K562 (cell line): ENCODE measurements around the gene DNAJC6. TPM values are rescaled to one million over a fixed set of nuclear protein-coding genes. Genes with fewer than 3 reads are reported as not detected.

ENCODE experiments used
- ATF7 ChIP-seq: fragments of 450-650 bp; IDR thresholded peaks from 2 replicates; pipeline ENCODE4 v1.7.1; 2014; ENCODE audit warnings: mild to moderate bottlenecking, moderate library complexity
- DNMT1 ChIP-seq: fragments of 450-650 bp; IDR thresholded peaks from 2 replicates; pipeline ENCODE4 v1.6.1; 2016; ENCODE audit warnings: antibody characterized with exemption, mild to moderate bottlenecking
- ETV6 ChIP-seq, 3 experiments: fragments of 150-350 bp in 1 of 3; sonication (generic) in 1 of 3; formaldehyde crosslinking in 1 of 3; IDR thresholded peaks; 2 replicates each; pipeline versions ENCODE4 v1.6.1 to v1.8.0; 2014 to 2022; ENCODE audit warnings: borderline replicate concordance in 2 of 3, low read depth in 2 of 3, antibody characterized with exemption in 1 of 3, low read length in 1 of 3, mild to moderate bottlenecking in 1 of 3, missing genetic modification reagents in 1 of 3
- GTF2E2 ChIP-seq: fragments of 200-800 bp; sonication (Bioruptor generic); IDR thresholded peaks from 2 replicates; pipeline ENCODE4 v1.6.1; 2016; ENCODE audit warnings: missing genetic modification characterization, missing compliant biosample characterization
- MBD1 ChIP-seq: fragments of 250-450 bp; sonication (Bioruptor Pico); IDR thresholded peaks from 2 replicates; pipeline ENCODE4 v1.8.0; 2022; ENCODE audit warnings: inconsistent platforms
- MBD2 ChIP-seq: sonication (generic); IDR thresholded peaks from 2 replicates; pipeline ENCODE4 v1.6.1; 2016; ENCODE audit warnings: low read depth, borderline replicate concordance
- PURB ChIP-seq: sonication (generic); formaldehyde crosslinking; IDR thresholded peaks from 2 replicates; pipeline ENCODE4 v1.9.0; 2021; ENCODE audit warnings: low read depth, mild to moderate bottlenecking, missing genetic modification reagents
- TEAD2 ChIP-seq: fragments of 450-650 bp; IDR thresholded peaks from 2 replicates; pipeline ENCODE4 v1.6.1; 2016; ENCODE audit warnings: missing genetic modification characterization, control low read depth, missing compliant biosample characterization
- ZNF282 ChIP-seq: sonication (generic); formaldehyde crosslinking; IDR thresholded peaks from 2 replicates; pipeline ENCODE4 v1.8.1; 2023; ENCODE audit warnings: missing genetic modification reagents
- ZNF311 ChIP-seq: fragments of 250-450 bp; sonication (Bioruptor Pico); IDR thresholded peaks from 2 replicates; pipeline ENCODE4 v1.4.0; 2020; ENCODE audit warnings: mild to moderate bottlenecking, moderate library complexity
- ZNF324 ChIP-seq: fragments of 250-450 bp; sonication (Bioruptor Pico); IDR thresholded peaks from 2 replicates; pipeline ENCODE4 v1.4.0; 2020; ENCODE audit warnings: mild to moderate bottlenecking
- ZNF518B ChIP-seq: fragments of 250-450 bp; sonication (Bioruptor Pico); IDR thresholded peaks from 2 replicates; pipeline ENCODE4 v1.5.0; 2021; ENCODE audit warnings: mild to moderate bottlenecking, moderate library complexity
- polyA plus RNA-seq, 8 experiments: library from polyadenylated mRNA; depleted of rRNA in 4 of 8; stranded (reverse) in 5 of 8; unstranded in 3 of 8; fragments of >200 nt; fragmentation: Nextera tagmentation in 2 of 8; fragmentation: Illumina TruSeq in 1 of 8; extraction: Ambion mirVana in 2 of 8; extraction: Trizol in 1 of 8; gene quantifications; 2 replicates each; pipeline versions ENCODE4 v1.2.1 to v1.2.3, GENCODE V29; 2011 to 2014; ENCODE audit warnings: inconsistent platforms in 1 of 8, missing spikeins in 1 of 8
- total RNA-seq, 7 experiments: library from RNA; depleted of rRNA in 6 of 7; stranded (reverse); fragments of >200 nt in 6 of 7; fragmentation: Illumina TruSeq in 2 of 7; extraction: Trizol in 2 of 7; gene quantifications; 2 replicates each; pipeline versions ENCODE4 v1.2.1 to v1.2.3, GENCODE V29; 2011 to 2021; ENCODE audit warnings: low replicate concordance in 1 of 7
- TF ChIP-seq, protein P1 (sequence below): fragments of 450-650 bp; IDR thresholded peaks from 2 replicates; pipeline ENCODE4 v1.6.1; 2018; ENCODE audit not compliant: partially characterized antibody
- TF ChIP-seq, protein P2 (sequence below): sonication (generic); formaldehyde crosslinking; IDR thresholded peaks from 2 replicates; pipeline ENCODE4 v1.8.0; 2022; ENCODE audit warnings: mild to moderate bottlenecking, missing genetic modification reagents
- TF ChIP-seq, protein P3 (sequence below): IDR thresholded peaks from 2 replicates; pipeline ENCODE4 v1.6.1; 2012; ENCODE audit warnings: low read depth, low read length, improper control_type of control experiment, borderline replicate concordance

The DNAJC6 gene
- total and polyA plus RNA-seq, 9 of the 15 experiments (the other 6 are each of a cell fraction or from before 2014, with no cell fraction given) = 6.7 to 78.7 (median 28.0) TPM

DNA sequence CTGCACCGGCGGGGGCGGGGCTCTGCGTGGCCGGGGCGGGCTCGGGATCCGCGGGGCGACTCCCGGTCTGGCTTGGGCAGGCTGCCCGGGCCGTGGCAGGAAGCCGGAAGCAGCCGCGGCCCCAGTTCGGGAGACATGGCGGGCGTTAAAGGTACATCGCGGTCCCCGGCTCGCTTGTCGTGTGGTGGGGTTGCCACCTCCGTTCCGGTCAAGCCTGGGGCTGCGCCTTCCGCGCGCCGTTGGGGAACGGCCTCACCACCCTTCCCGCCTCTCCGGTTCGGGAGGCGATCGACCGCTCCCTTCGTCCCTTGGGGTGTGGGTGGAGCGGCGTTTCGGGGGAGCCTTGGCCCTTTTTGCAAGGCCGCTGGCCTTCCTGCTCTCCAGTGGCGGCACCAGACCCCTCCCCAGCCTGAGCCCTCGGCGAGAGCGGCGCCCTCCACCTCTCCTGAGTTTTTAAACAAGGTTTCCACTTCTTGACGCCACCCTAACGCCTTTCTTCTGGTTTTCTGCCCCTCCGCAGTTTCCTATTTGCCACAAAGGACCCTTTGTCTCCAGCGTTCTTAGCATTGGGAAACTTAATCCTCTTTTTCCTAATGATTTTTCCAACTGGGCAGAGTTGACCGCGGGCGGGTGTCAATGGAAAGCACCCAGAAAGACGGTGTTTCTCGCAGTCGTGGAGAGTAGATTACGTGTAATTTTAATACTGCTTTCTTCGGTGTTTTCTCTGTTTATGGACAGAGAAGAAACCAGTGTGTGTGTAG is 111.4 kb downstream of the DNAJC6 start, which contains the start of the genes LEPR and LEPROT (continued):
- TF ChIP-seq, protein P1, sequence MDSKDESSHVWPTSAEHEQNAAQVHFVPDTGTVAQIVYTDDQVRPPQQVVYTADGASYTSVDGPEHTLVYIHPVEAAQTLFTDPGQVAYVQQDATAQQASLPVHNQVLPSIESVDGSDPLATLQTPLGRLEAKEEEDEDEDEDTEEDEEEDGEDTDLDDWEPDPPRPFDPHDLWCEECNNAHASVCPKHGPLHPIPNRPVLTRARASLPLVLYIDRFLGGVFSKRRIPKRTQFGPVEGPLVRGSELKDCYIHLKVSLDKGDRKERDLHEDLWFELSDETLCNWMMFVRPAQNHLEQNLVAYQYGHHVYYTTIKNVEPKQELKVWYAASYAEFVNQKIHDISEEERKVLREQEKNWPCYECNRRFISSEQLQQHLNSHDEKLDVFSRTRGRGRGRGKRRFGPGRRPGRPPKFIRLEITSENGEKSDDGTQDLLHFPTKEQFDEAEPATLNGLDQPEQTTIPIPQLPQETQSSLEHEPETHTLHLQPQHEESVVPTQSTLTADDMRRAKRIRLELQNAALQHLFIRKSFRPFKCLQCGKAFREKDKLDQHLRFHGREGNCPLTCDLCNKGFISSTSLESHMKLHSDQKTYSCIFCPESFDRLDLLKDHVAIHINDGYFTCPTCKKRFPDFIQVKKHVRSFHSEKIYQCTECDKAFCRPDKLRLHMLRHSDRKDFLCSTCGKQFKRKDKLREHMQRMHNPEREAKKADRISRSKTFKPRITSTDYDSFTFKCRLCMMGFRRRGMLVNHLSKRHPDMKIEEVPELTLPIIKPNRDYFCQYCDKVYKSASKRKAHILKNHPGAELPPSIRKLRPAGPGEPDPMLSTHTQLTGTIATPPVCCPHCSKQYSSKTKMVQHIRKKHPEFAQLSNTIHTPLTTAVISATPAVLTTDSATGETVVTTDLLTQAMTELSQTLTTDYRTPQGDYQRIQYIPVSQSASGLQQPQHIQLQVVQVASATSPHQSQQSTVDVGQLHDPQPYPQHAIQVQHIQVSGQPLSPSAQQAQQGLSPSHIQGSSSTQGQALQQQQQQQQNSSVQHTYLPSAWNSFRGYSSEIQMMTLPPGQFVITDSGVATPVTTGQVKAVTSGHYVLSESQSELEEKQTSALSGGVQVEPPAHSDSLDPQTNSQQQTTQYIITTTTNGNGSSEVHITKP = no peak
- TF ChIP-seq ZNF311 (CRISPR knock-in tag) = no peak
- no peak for TF ChIP-seq MBD1 (CRISPR knock-in tag)
- no peak for TF ChIP-seq ZNF518B (CRISPR knock-in tag)
- no peak for TF ChIP-seq ZNF282 (CRISPR knock-in tag)
- peak; percentile 78; the same call in 1 of the 2 replicates for TF ChIP-seq GTF2E2 (tag)
- TF ChIP-seq ATF7 = peak; percentile 45; the same call in 1 of the 2 replicates
- no peak for TF ChIP-seq PURB (CRISPR knock-in tag)
- TF ChIP-seq, protein P2, sequence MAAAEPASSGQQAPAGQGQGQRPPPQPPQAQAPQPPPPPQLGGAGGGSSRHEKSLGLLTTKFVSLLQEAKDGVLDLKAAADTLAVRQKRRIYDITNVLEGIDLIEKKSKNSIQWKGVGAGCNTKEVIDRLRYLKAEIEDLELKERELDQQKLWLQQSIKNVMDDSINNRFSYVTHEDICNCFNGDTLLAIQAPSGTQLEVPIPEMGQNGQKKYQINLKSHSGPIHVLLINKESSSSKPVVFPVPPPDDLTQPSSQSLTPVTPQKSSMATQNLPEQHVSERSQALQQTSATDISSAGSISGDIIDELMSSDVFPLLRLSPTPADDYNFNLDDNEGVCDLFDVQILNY (CRISPR knock-in tag) = no peak
- TF ChIP-seq ZNF324 = no peak
- TF ChIP-seq TEAD2 = no peak
- TF ChIP-seq ETV6 (IDR thresholded peaks at IDR 0.05; ENCODE audit: borderline replicate concordance in 1 of 2, low read depth in 2 of 2, low read length in 1 of 2) = no peak
- no peak for TF ChIP-seq ETV6 (CRISPR knock-in tag; IDR thresholded peaks at IDR 0.05; ENCODE audit: borderline replicate concordance)
- TF ChIP-seq MBD2 = peak; percentile 44
- TF ChIP-seq DNMT1 = no peak
- TF ChIP-seq, protein P3, sequence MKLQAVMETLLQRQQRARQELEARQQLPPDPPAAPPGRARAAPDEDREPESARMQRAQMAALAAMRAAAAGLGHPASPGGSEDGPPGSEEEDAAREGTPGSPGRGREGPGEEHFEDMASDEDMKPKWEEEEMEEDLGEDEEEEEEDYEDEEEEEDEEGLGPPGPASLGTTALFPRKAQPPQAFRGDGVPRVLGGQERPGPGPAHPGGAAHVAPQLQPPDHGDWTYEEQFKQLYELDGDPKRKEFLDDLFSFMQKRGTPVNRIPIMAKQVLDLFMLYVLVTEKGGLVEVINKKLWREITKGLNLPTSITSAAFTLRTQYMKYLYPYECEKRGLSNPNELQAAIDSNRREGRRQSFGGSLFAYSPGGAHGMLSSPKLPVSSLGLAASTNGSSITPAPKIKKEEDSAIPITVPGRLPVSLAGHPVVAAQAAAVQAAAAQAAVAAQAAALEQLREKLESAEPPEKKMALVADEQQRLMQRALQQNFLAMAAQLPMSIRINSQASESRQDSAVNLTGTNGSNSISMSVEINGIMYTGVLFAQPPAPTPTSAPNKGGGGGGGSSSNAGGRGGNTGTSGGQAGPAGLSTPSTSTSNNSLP = no peak
